Fibroblast of pulmonary artery (primary cell): ENCODE measurements around the gene CLCF1.

Source experiments
- DNase-seq: peaks from one replicate; pipeline ENCODE4 v3.0.0-alpha.2; 2010; ENCODE audit warnings: low read depth
- H3K4me3 ChIP-seq: replicated peaks from 2 replicates; pipeline ENCODE4 v1.5.1; 2011; ENCODE audit warnings: low read depth, mild to moderate bottlenecking, control low read depth, low read length, moderate library complexity
- CTCF ChIP-seq: IDR thresholded peaks from 2 replicates; pipeline ENCODE4 v1.5.1; 2011; ENCODE audit warnings: mild to moderate bottlenecking, control low read depth, low read length, inconsistent platforms; ENCODE audit errors: missing control alignments

CLCF1 gene

GRCh38 chr11:67372321-67372992 is 941 bp downstream of the CLCF1 start:
- no peak for DNase-seq
- peak overlapping the region; percentile 64 for H3K4me3 ChIP-seq
- no peak for TF ChIP-seq CTCF

- TF ChIP-seq CTCF: no peak
- peak overlapping the region; percentile 64 for H3K4me3 ChIP-seq
- DNase-seq: no peak
Measured at GRCh38 chr11:67371911-67372320, 1.5 kb downstream of the CLCF1 start.

- peak; percentile 53 for TF ChIP-seq CTCF
- peak overlapping the region; percentile 64 for H3K4me3 ChIP-seq
- peak; percentile 61 for DNase-seq
Measured at GRCh38 chr11:67371189-67371910, 2.0 kb downstream of the CLCF1 start.

GRCh38 chr11:67370351-67371076 is 2.9 kb downstream of the CLCF1 start:
- H3K4me3 ChIP-seq: peak overlapping the region; percentile 64
- peak; percentile 55 for DNase-seq
- no peak for TF ChIP-seq CTCF

GRCh38 chr11:67369801-67370284 is 3.6 kb downstream of the CLCF1 start:
- DNase-seq: peak; percentile 42
- TF ChIP-seq CTCF: no peak
- H3K4me3 ChIP-seq: no peak overlapping the region

- no peak for TF ChIP-seq CTCF
- no peak for DNase-seq
- no peak overlapping the region for H3K4me3 ChIP-seq
Measured at GRCh38 chr11:67369275-67369674, 4.1 kb downstream of the CLCF1 start.
